HG03521 (cell line): Measurements from ENCODE around the gene BLTP3B.

Source experiments
- ATAC-seq: cut with Tn5 transposase; IDR thresholded peaks from one replicate; pipeline ENCODE4 v1.9.1; 2021; ENCODE audit warnings: mild to moderate bottlenecking, moderate library complexity; ENCODE audit not compliant: unreplicated experiment

Gene BLTP3B

GRCh38 chr12:100120355-100120754 lies 22.3 kb downstream of the BLTP3B start:
- no peak for ATAC-seq

- ATAC-seq, result no peak
Measured at GRCh38 chr12:100115291-100115690, 27.4 kb downstream of the BLTP3B start.

GRCh38 chr12:100114574-100114973 lies 28.1 kb downstream of the BLTP3B start:
- no peak for ATAC-seq

- no peak for ATAC-seq
Measured at GRCh38 chr12:100110276-100110675, 32.4 kb downstream of the BLTP3B start.

- no peak for ATAC-seq
Measured at GRCh38 chr12:100106861-100107260, 35.8 kb downstream of the BLTP3B start.

- ATAC-seq, result no peak
Measured at GRCh38 chr12:100105661-100106060, 37.0 kb downstream of the BLTP3B start.

- no peak for ATAC-seq
Measured at GRCh38 chr12:100101000-100101399, 41.7 kb downstream of the BLTP3B start.
